K562 (cell line): Measurements from ENCODE around the gene TNFAIP3. TPM values are rescaled to one million over a fixed set of nuclear protein-coding genes. Genes with fewer than 3 reads are reported as not detected.

Experiments
- C11orf30 ChIP-seq: fragments of 450-650 bp; IDR thresholded peaks from 2 replicates; pipeline ENCODE4 v1.6.1; 2016; ENCODE audit warnings: low read depth, mild to moderate bottlenecking
- FOXK1 ChIP-seq: sonication (generic); formaldehyde crosslinking; IDR thresholded peaks from 2 replicates; pipeline ENCODE4 v1.8.0; 2022; ENCODE audit warnings: missing genetic modification reagents, mild to moderate bottlenecking, borderline replicate concordance
- FOXP4 ChIP-seq: sonication (generic); formaldehyde crosslinking; IDR thresholded peaks from 2 replicates; pipeline ENCODE4 v1.8.0; 2022; ENCODE audit warnings: mild to moderate bottlenecking, missing genetic modification reagents, borderline replicate concordance
- GATAD2A ChIP-seq: fragments of 450-650 bp; IDR thresholded peaks from 2 replicates; pipeline ENCODE4 v1.6.1; 2017
- GATAD2B ChIP-seq: fragments of 450-650 bp; IDR thresholded peaks from 2 replicates; pipeline ENCODE4 v1.6.1; 2017; ENCODE audit warnings: mild to moderate bottlenecking, borderline replicate concordance
- HSF4 ChIP-seq: fragments of 250-450 bp; sonication (Bioruptor Pico); IDR thresholded peaks from 2 replicates; pipeline ENCODE4 v2.1.2; 2022; ENCODE audit warnings: mild to moderate bottlenecking, moderate library complexity, borderline replicate concordance
- KDM4B ChIP-seq, 2 experiments: fragments of 450-650 bp in 1 of 2; sonication (generic) in 1 of 2; IDR thresholded peaks; 2 replicates each; pipeline ENCODE4 v1.6.1; 2016 to 2017; ENCODE audit warnings: borderline replicate concordance in 2 of 2, antibody characterized with exemption in 1 of 2, low read depth in 1 of 2, mild to moderate bottlenecking in 1 of 2
- NONO ChIP-seq, 2 experiments: fragments of 200-400 bp in 1 of 2; fragments of 450-650 bp in 1 of 2; formaldehyde crosslinking in 1 of 2; IDR thresholded peaks; 2 replicates each; pipeline ENCODE4 v1.6.1; 2017; ENCODE audit warnings: low read depth in 2 of 2, mild to moderate bottlenecking in 2 of 2, moderate library complexity in 2 of 2, low read length in 1 of 2
- PHF21A ChIP-seq: fragments of 450-650 bp; IDR thresholded peaks from 2 replicates; pipeline ENCODE4 v1.6.1; 2017; ENCODE audit warnings: low read depth, borderline replicate concordance
- RBM22 ChIP-seq: fragments of 200-400 bp; formaldehyde crosslinking; IDR thresholded peaks from 2 replicates; pipeline ENCODE4 v1.6.1; 2018; ENCODE audit warnings: low read length, low read depth; ENCODE audit not compliant: poor library complexity, severe bottlenecking
- RCOR1 ChIP-seq, 2 experiments: IDR thresholded peaks; 2 replicates each; pipeline ENCODE4 v1.6.1; 2012; ENCODE audit warnings: low read depth in 2 of 2, low read length in 2 of 2, borderline replicate concordance in 1 of 2, improper control_type of control experiment in 1 of 2
- SAFB2 ChIP-seq: fragments of 200-400 bp; formaldehyde crosslinking; IDR thresholded peaks from 2 replicates; pipeline ENCODE4 v1.6.1; 2018; ENCODE audit warnings: borderline replicate concordance, low read length, low read depth, moderate library complexity; ENCODE audit not compliant: severe bottlenecking
- TBP ChIP-seq: optimal IDR thresholded peaks from 2 replicates; pipeline ENCODE3; 2011; ENCODE audit warnings: low read depth, low read length, improper control_type of control experiment
- TCF7L2 ChIP-seq: fragments of 150-350 bp; IDR thresholded peaks from 2 replicates; pipeline ENCODE4 v1.6.1; 2016; ENCODE audit warnings: low read depth, mild to moderate bottlenecking, low read length, moderate library complexity
- U2AF2 ChIP-seq: fragments of 200-400 bp; formaldehyde crosslinking; optimal IDR thresholded peaks from 2 replicates; pipeline ENCODE3; 2017; ENCODE audit warnings: low read depth, mild to moderate bottlenecking, low read length
- YY1 ChIP-seq, 3 experiments: IDR thresholded peaks; 2 replicates each; pipeline ENCODE4 v1.6.1; 2011; ENCODE audit warnings: low read length in 2 of 3, mild to moderate bottlenecking in 2 of 3, moderate library complexity in 2 of 3, borderline replicate concordance in 1 of 3, control low read depth in 1 of 3, low read depth in 1 of 3; ENCODE audit not compliant: insufficient read depth in 3 of 3, insufficient replicate concordance in 2 of 3, control insufficient read depth in 1 of 3, insufficient read length in 1 of 3; ENCODE audit errors: extremely low read depth in 1 of 3
- ZNF239 ChIP-seq: fragments of 250-450 bp; sonication (Bioruptor Pico); IDR thresholded peaks from 2 replicates; pipeline ENCODE4 v1.4.0; 2020; ENCODE audit warnings: mild to moderate bottlenecking
- ZNF277 ChIP-seq: fragments of 250-450 bp; sonication (Bioruptor Pico); IDR thresholded peaks from 2 replicates; pipeline ENCODE4 v1.8.0; 2022; ENCODE audit warnings: inconsistent platforms, mild to moderate bottlenecking, moderate library complexity, borderline replicate concordance
- ZNF431 ChIP-seq: sonication (generic); formaldehyde crosslinking; IDR thresholded peaks from 2 replicates; pipeline ENCODE4 v1.8.0; 2022; ENCODE audit warnings: mild to moderate bottlenecking, missing genetic modification reagents
- ZNF830 ChIP-seq: fragments of 250-450 bp; sonication (Bioruptor Pico); IDR thresholded peaks from 2 replicates; pipeline ENCODE4 v1.5.0; 2021; ENCODE audit warnings: mild to moderate bottlenecking
- polyA plus RNA-seq, 8 experiments: library from polyadenylated mRNA; depleted of rRNA in 4 of 8; stranded (reverse) in 5 of 8; unstranded in 3 of 8; fragments of >200 nt; fragmentation: Nextera tagmentation in 2 of 8; fragmentation: Illumina TruSeq in 1 of 8; extraction: Ambion mirVana in 2 of 8; extraction: Trizol in 1 of 8; gene quantifications; 2 replicates each; pipeline versions ENCODE4 v1.2.1 to v1.2.3, GENCODE V29; 2011 to 2014; ENCODE audit warnings: inconsistent platforms in 1 of 8, missing spikeins in 1 of 8
- total RNA-seq, 7 experiments: library from RNA; depleted of rRNA in 6 of 7; stranded (reverse); fragments of >200 nt in 6 of 7; fragmentation: Illumina TruSeq in 2 of 7; extraction: Trizol in 2 of 7; gene quantifications; 2 replicates each; pipeline versions ENCODE4 v1.2.1 to v1.2.3, GENCODE V29; 2011 to 2021; ENCODE audit warnings: low replicate concordance in 1 of 7
- TF ChIP-seq, protein P1 (sequence below): fragments of 450-650 bp; formaldehyde crosslinking; IDR thresholded peaks from 2 replicates; pipeline ENCODE4 v1.4.0; 2022; ENCODE audit warnings: missing genetic modification characterization

The TNFAIP3 gene
- total and polyA plus RNA-seq, 9 of the 15 experiments (the other 6 are each of a cell fraction or from before 2014, with no cell fraction given) = 0.79 to 17.0 (median 6.4) TPM

GRCh38 chr6:137866200-137866913 is 702 bp upstream of the TNFAIP3 start (continued):
- TF ChIP-seq ZNF277 (CRISPR knock-in tag) (no peak), GATAD2A (peak; percentile 97), TBP (peak; percentile 42), YY1 (IDR thresholded peaks at IDR 0.05; ENCODE audit: borderline replicate concordance in 1 of 3, control insufficient read depth in 1 of 3, extremely low read depth in 1 of 3, insufficient read depth in 3 of 3, insufficient read length in 1 of 3, insufficient replicate concordance in 2 of 3, low read depth in 1 of 3, low read length in 2 of 3) (peak in 2 of 3 experiments; percentile 34 to 47), C11orf30 (peak; percentile 67), RCOR1 (IDR thresholded peaks at IDR 0.05; ENCODE audit: borderline replicate concordance in 1 of 2, low read depth in 2 of 2, low read length in 2 of 2) (peak in 1 of 2 experiments; percentile 89; a peak in 3 of 4 replicates), ZNF239 (CRISPR knock-in tag) (no peak), ZNF431 (CRISPR knock-in tag) (no peak), KDM4B (IDR thresholded peaks at IDR 0.05; ENCODE audit: borderline replicate concordance in 2 of 2, low read depth in 1 of 2) (no peak; a peak in 1 of 4 replicates), PHF21A (no peak; the same call in 1 of the 2 replicates), ZNF830 (CRISPR knock-in tag) (no peak), RBM22 (no peak), NONO (IDR thresholded peaks at IDR 0.05; ENCODE audit: low read depth in 2 of 2, low read length in 1 of 2) (peak in 1 of 2 experiments; percentile 69; a peak in 2 of 4 replicates), GATAD2B (peak; percentile 87), HSF4 (CRISPR knock-in tag) (0 out of 2 replicates have a peak, but pooled peaks have one; percentile 75), FOXP4 (CRISPR knock-in tag) (no peak), U2AF2 (no peak), FOXK1 (CRISPR knock-in tag) (no peak), SAFB2 (no peak), TCF7L2 (no peak)
- TF ChIP-seq, protein P1, sequence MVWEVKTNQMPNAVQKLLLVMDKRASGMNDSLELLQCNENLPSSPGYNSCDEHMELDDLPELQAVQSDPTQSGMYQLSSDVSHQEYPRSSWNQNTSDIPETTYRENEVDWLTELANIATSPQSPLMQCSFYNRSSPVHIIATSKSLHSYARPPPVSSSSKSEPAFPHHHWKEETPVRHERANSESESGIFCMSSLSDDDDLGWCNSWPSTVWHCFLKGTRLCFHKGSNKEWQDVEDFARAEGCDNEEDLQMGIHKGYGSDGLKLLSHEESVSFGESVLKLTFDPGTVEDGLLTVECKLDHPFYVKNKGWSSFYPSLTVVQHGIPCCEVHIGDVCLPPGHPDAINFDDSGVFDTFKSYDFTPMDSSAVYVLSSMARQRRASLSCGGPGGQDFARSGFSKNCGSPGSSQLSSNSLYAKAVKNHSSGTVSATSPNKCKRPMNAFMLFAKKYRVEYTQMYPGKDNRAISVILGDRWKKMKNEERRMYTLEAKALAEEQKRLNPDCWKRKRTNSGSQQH (CRISPR knock-in tag) = peak; percentile 29; the same call in 1 of the 2 replicates
